ENCODE measurements around the gene FKBP11.

- no peak for TF ChIP-seq GATA2 (IDR thresholded peaks at IDR 0.05; ENCODE audit: low read depth, low read length)
- TF ChIP-seq GATA3 (IDR thresholded peaks at IDR 0.05; ENCODE audit: low read depth, low read length): no peak
These were observed 47.1 kb upstream of the FKBP11 start for GRCh38 chr12:48972213-48972951.

All from SH-SY5Y (cell line).